Large intestine (tissue), 12 donors: ENCODE results near the gene SULT1C2. TPM values are rescaled to one million over a fixed set of nuclear protein-coding genes. Genes with fewer than 3 reads are reported as not detected.

ENCODE experiments used
- DNase-seq, 2 donors: peaks; one replicate each; pipeline versions ENCODE4 v3.0.0 to v3.0.0-alpha.2; 2013
- H3K27ac ChIP-seq: one replicate; pipeline ENCODE4 v1.5.1; 2013; ENCODE audit warnings: low read length
- H3K27me3 ChIP-seq: 2 replicates; pipeline ENCODE4 v1.6.1; 2013; ENCODE audit warnings: low read length; ENCODE audit not compliant: control insufficient read depth, insufficient read depth
- H3K36me3 ChIP-seq: 2 replicates; pipeline ENCODE4 v1.6.1; 2013; ENCODE audit warnings: low read length; ENCODE audit not compliant: control insufficient read depth, insufficient read depth
- H3K4me1 ChIP-seq: one replicate; pipeline ENCODE4 v1.6.1; 2013; ENCODE audit warnings: low read length; ENCODE audit not compliant: control insufficient read depth, insufficient read depth
- H3K4me3 ChIP-seq: one replicate; pipeline ENCODE4 v1.5.1; 2013; ENCODE audit warnings: low read length
- H3K9me3 ChIP-seq: one replicate; pipeline ENCODE4 v1.6.1; 2013; ENCODE audit warnings: mild to moderate bottlenecking, low read depth, low read length, moderate library complexity; ENCODE audit not compliant: control insufficient read depth
- WGBS: methylation state at CpG from one replicate; pipeline ENCODE4 v1.1.5; 2013; ENCODE audit warnings: low lambda C conversion rate; ENCODE audit not compliant: insufficient coverage; 5-methylcytosine and 5-hydroxymethylcytosine counted together
- long read RNA-seq, 11 donors: transcript quantifications; one replicate each; lab custom pipeline, GENCODE V29; 2026
- polyA plus RNA-seq: library from polyadenylated mRNA; unstranded; fragments of 120-200 nt; gene quantifications from one replicate; pipeline ENCODE4 v1.2.1, GENCODE V29; 2013

Gene SULT1C2
- polyA plus RNA-seq = 238 TPM
- long read RNA-seq, donor 1, full-length matches to known transcripts = 13 of 29 reads
- long read RNA-seq, donor 1, partial matches to known transcripts = 16 of 29 reads
- long read RNA-seq, donor 1, other reads (novel, unspliced or antisense) = 0 of 29 reads
- long read RNA-seq, donor 2, full-length matches to known transcripts = 34 of 83 reads
- long read RNA-seq, donor 2, partial matches to known transcripts = 49 of 83 reads
- long read RNA-seq, donor 2, other reads (novel, unspliced or antisense) = 0 of 83 reads
- long read RNA-seq, donor 3 = 0 reads
- long read RNA-seq, donor 4, full-length matches to known transcripts = 9 of 22 reads
- long read RNA-seq, donor 4, partial matches to known transcripts = 13 of 22 reads
- long read RNA-seq, donor 4, other reads (novel, unspliced or antisense) = 0 of 22 reads
- long read RNA-seq, donor 5, full-length matches to known transcripts = 7 of 13 reads
- long read RNA-seq, donor 5, partial matches to known transcripts = 6 of 13 reads
- long read RNA-seq, donor 5, other reads (novel, unspliced or antisense) = 0 of 13 reads
- long read RNA-seq, donor 6, full-length matches to known transcripts = 29 of 75 reads
- long read RNA-seq, donor 6, partial matches to known transcripts = 46 of 75 reads
- long read RNA-seq, donor 6, other reads (novel, unspliced or antisense) = 0 of 75 reads
- long read RNA-seq, donor 7, partial matches to known transcripts = 0 of 1 reads
- long read RNA-seq, donor 7, other reads (novel, unspliced or antisense) = 0 of 1 reads
- long read RNA-seq, donor 8, full-length matches to known transcripts = 69 of 198 reads
- long read RNA-seq, donor 8, partial matches to known transcripts = 129 of 198 reads
- long read RNA-seq, donor 8, other reads (novel, unspliced or antisense) = 0 of 198 reads
- long read RNA-seq, donor 9, full-length matches to known transcripts = 30 of 115 reads
- long read RNA-seq, donor 9, partial matches to known transcripts = 85 of 115 reads
- long read RNA-seq, donor 9, other reads (novel, unspliced or antisense) = 0 of 115 reads
- long read RNA-seq, donor 10, full-length matches to known transcripts = 39 of 80 reads
- long read RNA-seq, donor 10, partial matches to known transcripts = 41 of 80 reads
- long read RNA-seq, donor 10, other reads (novel, unspliced or antisense) = 0 of 80 reads
- long read RNA-seq, donor 11, full-length matches to known transcripts = 23 of 43 reads
- long read RNA-seq, donor 11, partial matches to known transcripts = 20 of 43 reads
- long read RNA-seq, donor 11, other reads (novel, unspliced or antisense) = 0 of 43 reads

DNA sequence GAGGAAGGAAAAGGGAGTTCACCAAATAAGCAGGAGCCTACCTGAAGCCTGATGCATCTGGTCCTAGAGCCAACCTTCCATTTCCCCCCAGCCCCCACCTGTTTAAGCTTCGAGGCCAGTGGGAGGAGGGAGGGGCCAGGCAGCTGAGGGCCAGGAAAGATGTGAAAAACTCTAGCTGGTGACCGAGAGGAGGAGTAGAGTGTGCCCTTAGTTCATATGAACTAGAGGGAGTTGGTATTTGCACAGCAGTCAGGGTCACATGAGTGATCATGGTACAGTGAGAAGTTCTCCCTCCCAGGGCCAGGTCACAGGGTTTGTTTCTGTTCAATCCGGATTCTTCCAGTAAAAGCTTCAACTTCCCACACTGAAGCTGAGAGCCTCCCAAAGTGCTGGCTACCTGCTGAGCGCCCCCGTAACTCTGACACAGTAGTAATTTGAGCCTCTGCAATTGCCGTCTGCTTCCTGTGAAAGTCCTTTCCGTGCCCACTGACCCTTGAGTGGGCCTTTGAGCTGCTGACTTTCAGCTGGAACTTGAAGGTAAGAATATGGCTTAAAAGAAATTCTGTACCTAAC, at the start of gene SULT1C2:
Gene SULT1C2, plus strand, starts transcription at position 362 of the 573 bp plus-strand sequence. CDS start 4,773 bp downstream, outside the sequence.
- DNase-seq = peak; percentile 93 to 97
- Histone ChIP-seq H3K27me3 (no peaks in the 10 kb centered on the region), H3K27ac (peak within 1 kb of the TSS; percentile 95), H3K4me1 (peaks cover 39% of the 10 kb centered on the region), H3K9me3 (no peaks in the 10 kb centered on the region), H3K4me3 (peak within 1 kb of the TSS; percentile 54), H3K36me3 (peaks cover 8% of the 10 kb centered on the region)
- no CpG with 5 or more reads among the region's 7 CpGs for WGBS

DNA sequence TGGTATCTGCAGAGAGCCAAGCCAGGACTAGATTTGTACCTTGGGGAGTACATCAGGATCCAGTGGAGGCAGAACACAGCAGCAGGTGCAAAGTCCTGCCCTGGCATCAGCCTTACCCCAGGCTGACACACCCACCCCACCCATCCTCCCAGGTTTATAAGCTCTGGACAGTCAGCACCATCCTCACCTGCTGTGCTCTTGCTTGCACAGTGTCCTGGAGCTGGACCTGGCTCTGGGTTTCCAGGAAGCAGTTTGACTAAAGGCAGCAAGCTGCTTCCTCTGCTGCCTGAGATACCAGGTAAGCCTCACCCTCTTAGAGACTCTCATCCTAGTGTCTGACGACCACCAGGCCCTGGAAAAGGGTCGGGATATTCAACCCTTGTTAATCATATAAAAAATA, 48.9 kb upstream of the SULT1C2 start, which contains the start of gene SULT1C3:
Gene SULT1C3, plus strand, starts transcription at position 183 of the 400 bp plus-strand sequence. CDS start 7,227 bp downstream, outside the sequence.
- H3K27ac ChIP-seq = peak within 1 kb of the TSS; percentile 41

DNA sequence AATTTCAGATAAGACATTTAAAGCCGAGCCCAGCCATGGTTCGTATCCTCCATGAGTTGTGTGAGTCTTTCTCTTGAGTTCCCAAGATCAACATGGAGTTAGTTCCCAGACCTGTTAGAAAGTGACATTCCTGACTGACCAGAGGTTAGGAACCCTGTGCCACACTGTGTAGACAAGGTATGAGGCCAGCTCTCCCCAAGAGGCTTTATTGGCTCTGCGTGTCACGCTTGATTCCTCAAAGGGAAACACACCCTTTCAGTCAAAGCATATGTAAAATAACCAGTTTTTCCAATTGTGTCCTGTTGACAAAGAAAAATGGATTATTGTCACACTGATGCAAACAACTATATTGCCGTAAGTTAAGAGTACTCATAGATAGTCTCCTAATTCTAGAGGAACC, 47.7 kb upstream of the SULT1C2 start:
- H3K9me3 ChIP-seq = peaks cover 10% of the 10 kb centered on the region
- no peaks in the 10 kb centered on the region for H3K36me3 ChIP-seq
- DNase-seq = no peak
- H3K4me3 ChIP-seq = no peak overlapping the region
- 100% methylated on average over 1 of the region's 5 CpGs for WGBS
- no peaks in the 10 kb centered on the region for H3K27me3 ChIP-seq
- H3K4me1 ChIP-seq = peaks cover 15% of the 10 kb centered on the region
- H3K27ac ChIP-seq = no peak overlapping the region

More for the DNA sequence above, 48.9 kb upstream of the SULT1C2 start, which contains the start of gene SULT1C3:
- WGBS = no CpG with 5 or more reads among the region's 2 CpGs
- DNase-seq = peak; percentile 84 to 88
- peaks cover 8% of the 10 kb centered on the region for H3K4me1 ChIP-seq
- H3K27me3 ChIP-seq = no peaks in the 10 kb centered on the region
- no peak within 1 kb of the TSS for H3K4me3 ChIP-seq
- peaks cover 10% of the 10 kb centered on the region for H3K9me3 ChIP-seq
- H3K36me3 ChIP-seq = no peaks in the 10 kb centered on the region

DNA sequence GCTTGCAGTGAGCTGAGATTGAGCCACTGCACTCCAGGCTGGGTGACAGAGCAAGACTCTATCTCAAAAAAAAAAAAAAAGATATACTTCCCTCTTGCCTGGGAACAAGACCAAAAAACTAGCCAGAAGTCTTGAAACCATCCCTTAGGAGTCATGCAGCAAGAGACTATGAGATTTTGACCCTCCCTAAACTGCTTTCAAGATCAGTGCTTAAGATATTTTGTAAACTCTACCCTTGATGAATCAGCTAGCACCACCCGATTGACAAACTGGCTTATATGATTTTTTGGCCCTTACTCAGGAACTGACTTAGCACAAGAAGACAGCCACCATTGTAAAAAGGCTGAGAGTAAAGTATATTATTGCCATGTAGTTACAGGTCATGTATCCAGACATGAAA, 45.1 kb upstream of the SULT1C2 start:
- H3K36me3 ChIP-seq = no peaks in the 10 kb centered on the region
- no CpG with 5 or more reads among the region's 1 CpG for WGBS
- H3K9me3 ChIP-seq = no peaks in the 10 kb centered on the region
- H3K27ac ChIP-seq = no peak overlapping the region
- no peak for DNase-seq
- peaks cover 15% of the 10 kb centered on the region for H3K4me1 ChIP-seq
- no peak overlapping the region for H3K4me3 ChIP-seq
- no peaks in the 10 kb centered on the region for H3K27me3 ChIP-seq

DNA sequence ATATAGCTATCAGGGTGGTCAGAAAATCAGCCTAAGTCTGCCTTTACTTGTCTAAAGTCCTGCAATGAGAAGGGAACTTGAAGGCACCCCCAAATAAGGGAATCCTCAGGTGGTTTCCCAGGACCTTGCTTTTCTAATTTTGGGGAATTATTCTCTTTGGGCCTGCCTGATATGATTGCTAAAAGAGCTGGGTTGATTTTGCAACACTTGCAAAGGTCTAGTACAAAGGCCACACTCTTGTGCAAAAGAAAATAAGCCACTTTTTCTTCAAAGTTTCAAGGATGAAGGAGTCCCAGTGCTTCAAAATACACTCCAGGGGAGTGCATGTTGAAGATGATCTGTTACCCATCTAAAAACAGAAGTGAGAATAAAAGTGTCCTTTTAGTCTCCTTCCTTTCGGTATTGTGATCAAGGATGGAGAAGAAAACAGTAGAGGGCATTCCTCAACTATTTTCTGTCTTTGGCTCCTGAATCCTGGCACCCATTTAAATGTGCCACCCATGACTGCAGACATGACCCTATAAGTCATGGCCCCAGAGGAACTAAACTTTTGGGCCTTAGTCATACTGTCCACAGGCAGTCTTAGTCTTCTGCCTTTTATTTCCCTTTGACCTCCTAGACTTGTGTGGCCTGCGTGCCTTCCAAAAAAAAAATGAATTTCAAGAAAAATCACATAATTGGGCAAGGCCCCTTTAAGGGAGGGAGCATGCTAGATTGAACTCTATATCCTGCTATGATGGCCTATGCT, 43.9 kb upstream of the SULT1C2 start:
- Histone ChIP-seq H3K36me3 (no peaks in the 10 kb centered on the region), H3K4me3 (no peak overlapping the region), H3K4me1 (peaks cover 9% of the 10 kb centered on the region), H3K9me3 (no peaks in the 10 kb centered on the region), H3K27ac (peak overlapping the region; percentile 11), H3K27me3 (no peaks in the 10 kb centered on the region)
- DNase-seq = peak in 1 of 2 donors; percentile 34
- 100% methylated on average over 1 of the region's 2 CpGs for WGBS

DNA sequence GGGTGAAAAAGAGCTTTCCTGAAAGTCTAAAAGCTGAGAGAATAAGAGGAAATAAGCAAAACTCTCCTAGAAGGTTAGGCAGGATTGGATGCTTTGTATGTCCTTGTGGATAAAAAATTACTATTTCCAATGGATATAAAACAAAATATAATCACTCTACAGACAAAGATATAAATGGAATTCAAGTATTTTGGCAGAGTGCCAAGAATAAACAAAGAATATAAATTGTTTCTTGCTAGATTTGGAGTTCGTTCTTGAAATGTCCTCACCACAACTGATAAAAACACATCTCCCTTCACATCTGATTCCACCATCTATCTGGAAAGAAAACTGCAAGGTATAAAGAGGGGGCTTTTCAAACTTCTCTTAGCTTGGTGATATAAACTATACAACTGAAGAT, 35.6 kb upstream of the SULT1C2 start:
- Histone ChIP-seq H3K36me3 (no peaks in the 10 kb centered on the region), H3K9me3 (no peaks in the 10 kb centered on the region), H3K27me3 (no peaks in the 10 kb centered on the region), H3K27ac (no peak overlapping the region), H3K4me1 (peaks cover 5% of the 10 kb centered on the region), H3K4me3 (no peak overlapping the region)
- no CpG with 5 or more reads among the region's 1 CpG for WGBS
- no peak for DNase-seq

DNA sequence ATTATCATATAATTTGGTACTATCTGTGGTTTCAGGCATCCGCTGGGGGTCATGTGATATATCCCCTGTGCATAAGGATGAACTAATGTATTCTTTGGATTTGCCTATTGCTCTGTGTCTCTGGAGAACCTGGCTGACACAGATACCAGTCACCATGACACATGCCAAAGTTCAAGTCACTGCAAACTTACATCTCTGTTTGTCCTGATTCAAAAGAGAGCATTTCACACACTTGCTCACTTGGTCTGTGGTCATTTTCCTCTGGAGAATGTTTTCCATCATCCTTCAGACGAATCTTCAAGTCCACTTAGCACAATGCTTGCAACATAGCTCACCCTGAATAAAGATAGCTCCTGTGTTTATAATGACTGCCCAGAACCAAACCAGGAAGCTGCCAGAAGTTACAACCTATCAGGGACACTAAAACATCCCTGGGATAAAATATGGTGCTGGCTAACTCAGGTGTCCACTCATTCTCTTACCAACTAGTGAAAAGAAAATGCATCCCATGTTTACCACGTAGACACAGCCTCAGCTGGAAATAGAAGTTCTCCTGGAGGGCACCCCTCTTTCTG, 30.9 kb upstream of the SULT1C2 start:
- H3K27ac ChIP-seq = peak overlapping the region; percentile 74
- DNase-seq = peak in 1 of 2 donors; percentile 69
- no CpG with 5 or more reads among the region's 3 CpGs for WGBS

DNA sequence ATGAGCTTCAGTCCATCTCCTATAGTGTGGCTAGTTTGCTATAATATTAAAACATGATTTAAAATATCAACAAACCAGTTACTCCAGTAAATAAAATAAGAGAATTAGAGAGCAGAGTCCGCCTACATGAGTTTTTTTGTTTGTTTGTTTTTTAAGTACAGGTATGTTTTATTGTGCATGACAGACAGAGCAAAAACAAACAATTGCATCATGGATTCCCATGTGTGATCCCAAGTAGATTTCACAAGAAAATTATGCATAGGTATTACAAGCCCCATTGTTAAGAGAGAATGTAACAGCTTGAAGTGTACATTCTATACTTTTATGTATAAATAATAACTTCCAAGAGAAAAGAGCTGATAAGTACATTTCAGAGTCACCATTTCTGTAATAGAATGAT, 27.9 kb upstream of the SULT1C2 start:
- Histone ChIP-seq H3K9me3 (no peaks in the 10 kb centered on the region), H3K4me3 (no peak overlapping the region), H3K27me3 (no peaks in the 10 kb centered on the region), H3K4me1 (peaks cover 34% of the 10 kb centered on the region), H3K27ac (no peak overlapping the region), H3K36me3 (no peaks in the 10 kb centered on the region)
- WGBS = no CpG with 5 or more reads among the region's 1 CpG
- no peak for DNase-seq

More for the DNA sequence above, 30.9 kb upstream of the SULT1C2 start:
- no peaks in the 10 kb centered on the region for H3K36me3 ChIP-seq
- no peak overlapping the region for H3K4me3 ChIP-seq
- no peaks in the 10 kb centered on the region for H3K27me3 ChIP-seq
- peaks cover 19% of the 10 kb centered on the region for H3K4me1 ChIP-seq
- H3K9me3 ChIP-seq = no peaks in the 10 kb centered on the region

DNA sequence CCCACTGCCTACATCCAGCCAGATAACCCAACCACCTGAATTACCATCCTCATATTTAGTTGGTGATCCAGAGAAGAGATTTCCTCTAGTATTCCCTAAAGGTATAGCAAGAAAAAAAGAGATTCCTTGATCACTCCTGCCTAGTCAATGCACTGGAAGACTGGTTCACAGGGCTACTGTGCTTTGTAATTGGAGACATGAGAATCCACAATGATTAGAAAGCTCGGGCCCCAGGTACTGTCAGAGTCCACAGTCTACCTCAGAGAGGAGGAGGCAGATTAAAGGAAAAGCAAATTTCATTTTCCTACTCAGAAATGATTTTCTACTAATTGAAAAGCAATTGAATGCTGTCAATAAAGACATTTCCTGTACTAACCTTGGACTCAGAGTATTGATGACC, 26.7 kb upstream of the SULT1C2 start:
- peak overlapping the region; percentile 58 for H3K27ac ChIP-seq
- H3K4me1 ChIP-seq = peaks cover 43% of the 10 kb centered on the region
- no CpG with 5 or more reads among the region's 1 CpG for WGBS
- H3K4me3 ChIP-seq = no peak overlapping the region
- H3K27me3 ChIP-seq = no peaks in the 10 kb centered on the region
- peak in 1 of 2 donors; percentile 79 for DNase-seq
- H3K36me3 ChIP-seq = no peaks in the 10 kb centered on the region
- no peaks in the 10 kb centered on the region for H3K9me3 ChIP-seq
